IgD-negative memory B cell (primary cell): ENCODE measurements around the gene APOM. TPM values are rescaled to one million over a fixed set of nuclear protein-coding genes. Genes with fewer than 3 reads are reported as not detected.

Experiments used
- H3K27ac Mint-ChIP-seq, 3 donors: one replicate each; pipeline ENCODE4 v1.8.0; 2020 to 2022; ENCODE audit warnings: mild to moderate bottlenecking in 3 of 3, mixed read lengths in 3 of 3, moderate library complexity in 1 of 3
- H3K27me3 Mint-ChIP-seq: one replicate; pipeline ENCODE4 v1.8.0; 2021; ENCODE audit warnings: mixed read lengths
- H3K36me3 Mint-ChIP-seq: one replicate; pipeline ENCODE4 v1.8.0; 2020; ENCODE audit warnings: mild to moderate bottlenecking, mixed read lengths
- H3K4me1 Mint-ChIP-seq, 3 donors: one replicate each; pipeline ENCODE4 v1.8.0; 2020 to 2022; ENCODE audit warnings: mixed read lengths in 3 of 3, mild to moderate bottlenecking in 1 of 3
- H3K4me3 Mint-ChIP-seq, 4 donors: one replicate each; pipeline ENCODE4 v1.8.0; 2020 to 2022; ENCODE audit warnings: mild to moderate bottlenecking in 4 of 4, mixed read lengths in 4 of 4, moderate library complexity in 3 of 4
- H3K9me3 Mint-ChIP-seq, 3 donors: one replicate each; pipeline ENCODE4 v1.8.0; 2020 to 2021; ENCODE audit warnings: mixed read lengths in 3 of 3, mild to moderate bottlenecking in 1 of 3
- polyA plus RNA-seq: library from polyadenylated mRNA; unstranded; fragments of 300-500 nt; fragmentation: Illumina TruSeq; gene quantifications from one replicate; pipeline ENCODE4 v1.2.3, GENCODE V29; 2021

Gene APOM
- polyA plus RNA-seq, 1 donor from 2014 or later, result 8.5 TPM

DNA sequence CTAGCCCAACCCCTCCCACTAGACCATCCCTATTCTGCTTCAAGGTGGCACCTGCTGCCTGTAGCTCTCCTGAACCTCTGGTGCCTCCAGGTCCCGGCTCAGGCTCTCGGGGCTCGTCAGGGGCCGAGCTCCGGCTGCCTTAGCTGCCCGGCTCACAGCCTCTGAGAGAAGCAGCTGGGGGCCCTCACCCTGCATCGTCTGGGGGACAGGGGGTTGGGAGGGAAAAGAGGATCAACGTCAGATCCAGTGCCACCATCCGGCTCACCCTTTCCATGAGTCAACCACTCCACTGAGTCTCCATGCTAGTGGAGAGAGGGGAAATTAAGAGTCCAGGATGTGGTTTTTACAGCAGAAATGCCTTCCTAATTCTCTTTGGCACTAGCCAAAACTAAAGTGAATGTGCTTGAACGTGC is 16.2 kb upstream of the APOM start:
- no peaks in the 10 kb centered on the region for H3K4me1 Mint-ChIP-seq
- no peak overlapping the region for H3K4me3 Mint-ChIP-seq
- no peak overlapping the region for H3K27ac Mint-ChIP-seq
- H3K9me3 Mint-ChIP-seq, result no peaks in the 10 kb centered on the region
- H3K36me3 Mint-ChIP-seq, result no peaks in the 10 kb centered on the region
- H3K27me3 Mint-ChIP-seq, result no peaks in the 10 kb centered on the region

DNA sequence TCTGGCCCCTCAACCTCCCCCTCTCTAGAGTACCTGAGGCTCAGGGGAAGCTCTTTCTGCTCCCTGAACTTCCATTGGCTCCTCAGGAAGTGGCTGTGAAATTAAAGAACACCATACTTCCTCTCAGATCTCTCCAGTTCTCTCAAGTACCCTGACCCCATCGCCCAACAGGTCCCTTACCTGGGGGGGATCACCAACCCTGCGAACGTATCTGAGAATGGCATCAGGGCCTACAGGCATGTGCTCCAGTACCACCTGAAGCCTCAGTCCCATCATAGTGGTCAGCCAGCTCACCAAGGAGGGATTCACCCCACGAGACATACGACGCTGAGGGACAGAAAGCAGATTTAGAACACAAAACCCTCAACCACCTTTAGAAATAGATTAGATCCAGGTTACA is 15.1 kb upstream of the APOM start:
- Mint-ChIP-seq H3K27ac (no peak overlapping the region), H3K9me3 (no peaks in the 10 kb centered on the region), H3K4me1 (no peaks in the 10 kb centered on the region), H3K36me3 (peaks cover 2% of the 10 kb centered on the region), H3K27me3 (no peaks in the 10 kb centered on the region), H3K4me3 (no peak overlapping the region)

- H3K27me3 Mint-ChIP-seq, result no peaks in the 10 kb centered on the region
- no peaks in the 10 kb centered on the region for H3K9me3 Mint-ChIP-seq
- H3K4me3 Mint-ChIP-seq, result no peak overlapping the region
- H3K27ac Mint-ChIP-seq, result no peak overlapping the region
- H3K4me1 Mint-ChIP-seq, result no peaks in the 10 kb centered on the region
- H3K36me3 Mint-ChIP-seq, result peaks cover 3% of the 10 kb centered on the region
These were observed 14.3 kb upstream of the APOM start for GRCh38 chr6:31641370-31641769.

GRCh38 chr6:31642798-31643570 is 12.7 kb upstream of the APOM start:
- Mint-ChIP-seq H3K9me3 (no peaks in the 10 kb centered on the region), H3K27ac (no peak overlapping the region), H3K4me3 (no peak overlapping the region), H3K4me1 (no peaks in the 10 kb centered on the region), H3K27me3 (no peaks in the 10 kb centered on the region), H3K36me3 (peaks cover 3% of the 10 kb centered on the region)

GRCh38 chr6:31643818-31644454 is 11.8 kb upstream of the APOM start:
- Mint-ChIP-seq H3K4me1 (no peaks in the 10 kb centered on the region), H3K36me3 (peaks cover 3% of the 10 kb centered on the region), H3K27ac (no peak overlapping the region), H3K9me3 (no peaks in the 10 kb centered on the region), H3K4me3 (no peak overlapping the region), H3K27me3 (no peaks in the 10 kb centered on the region)

DNA sequence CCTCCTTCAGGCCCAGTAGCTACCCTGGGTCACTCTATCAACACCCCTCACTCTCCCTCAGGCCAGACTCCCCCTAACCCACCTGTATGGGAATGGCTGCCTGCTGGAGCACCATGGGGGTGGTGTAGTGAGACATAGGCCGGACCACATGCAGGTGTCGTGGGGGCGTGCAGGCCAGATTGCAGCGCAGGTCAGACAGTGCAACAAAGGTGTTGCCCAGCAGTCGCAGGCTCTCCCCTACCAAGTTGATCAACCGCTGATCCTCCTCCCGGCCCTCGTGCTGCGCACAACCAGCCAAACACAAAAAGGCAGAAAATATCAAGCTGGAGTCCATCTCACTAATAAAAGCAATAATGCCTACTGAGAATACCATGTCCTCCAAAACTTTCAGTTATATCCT is 10.4 kb upstream of the APOM start:
- H3K27ac Mint-ChIP-seq, result peak overlapping the region in 1 of 3 donors; percentile 72
- H3K4me1 Mint-ChIP-seq, result peaks cover 2 to 5% (median 5%) of the 10 kb centered on the region in 3 donors
- peak overlapping the region in 2 of 4 donors; percentile 19 to 70 for H3K4me3 Mint-ChIP-seq
- H3K36me3 Mint-ChIP-seq, result peaks cover 3% of the 10 kb centered on the region
- no peaks in the 10 kb centered on the region for H3K27me3 Mint-ChIP-seq
- H3K9me3 Mint-ChIP-seq, result no peaks in the 10 kb centered on the region

GRCh38 chr6:31651602-31652191 is 4.0 kb upstream of the APOM start:
- H3K36me3 Mint-ChIP-seq, result peaks cover 7% of the 10 kb centered on the region
- no peaks in the 10 kb centered on the region for H3K27me3 Mint-ChIP-seq
- H3K27ac Mint-ChIP-seq, result peak overlapping the region; percentile 98 to 100 (median 100)
- H3K9me3 Mint-ChIP-seq, result no peaks in the 10 kb centered on the region
- peaks cover 18 to 30% (median 23%) of the 10 kb centered on the region in 3 donors for H3K4me1 Mint-ChIP-seq
- peak overlapping the region; percentile 94 to 98 (median 97) for H3K4me3 Mint-ChIP-seq

DNA sequence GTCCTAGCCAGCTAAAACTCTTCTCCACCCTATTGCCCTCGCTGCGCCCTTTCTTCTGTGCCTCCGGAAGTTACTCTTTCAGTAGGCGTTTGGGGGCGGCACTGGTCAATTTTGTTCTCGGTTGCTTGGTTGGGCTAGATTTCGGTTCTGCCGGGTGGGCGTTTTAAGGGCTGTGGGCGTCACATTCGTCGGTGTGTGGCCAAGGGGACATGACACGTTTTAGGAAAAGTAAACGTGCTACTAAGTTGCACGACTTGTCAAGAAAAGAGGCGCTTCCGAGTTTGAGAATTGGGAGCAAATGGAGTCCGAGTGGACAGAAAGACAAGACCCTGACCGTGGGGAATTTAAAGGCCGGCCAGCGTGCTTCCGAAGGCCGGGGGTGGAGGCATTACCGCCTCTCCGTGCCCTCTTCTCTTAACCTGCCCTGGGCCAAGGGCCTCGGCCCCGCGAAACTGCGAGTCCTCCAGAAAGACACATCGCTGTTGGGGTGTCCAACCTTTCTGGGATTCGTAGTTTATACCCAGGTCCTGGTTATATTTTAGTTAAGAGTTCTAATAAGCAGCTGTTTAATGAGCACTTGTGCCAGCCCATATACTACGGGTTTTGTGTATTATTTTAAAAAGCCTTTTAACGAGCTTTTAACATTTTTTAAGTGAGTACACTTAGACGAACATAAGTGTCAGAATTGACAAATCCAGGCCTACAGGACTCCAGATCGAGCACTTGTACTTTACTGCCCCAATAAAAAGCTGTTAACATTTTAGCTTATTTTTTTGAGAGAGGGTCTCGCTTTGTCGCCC is 2.6 kb upstream of the APOM start:
- H3K4me3 Mint-ChIP-seq, result peak overlapping the region; percentile 94 to 98 (median 97)
- H3K36me3 Mint-ChIP-seq, result peaks cover 8% of the 10 kb centered on the region
- H3K4me1 Mint-ChIP-seq, result peaks cover 26 to 37% (median 32%) of the 10 kb centered on the region in 3 donors
- peak overlapping the region; percentile 98 to 100 (median 100) for H3K27ac Mint-ChIP-seq
- no peaks in the 10 kb centered on the region for H3K27me3 Mint-ChIP-seq
- H3K9me3 Mint-ChIP-seq, result no peaks in the 10 kb centered on the region

DNA sequence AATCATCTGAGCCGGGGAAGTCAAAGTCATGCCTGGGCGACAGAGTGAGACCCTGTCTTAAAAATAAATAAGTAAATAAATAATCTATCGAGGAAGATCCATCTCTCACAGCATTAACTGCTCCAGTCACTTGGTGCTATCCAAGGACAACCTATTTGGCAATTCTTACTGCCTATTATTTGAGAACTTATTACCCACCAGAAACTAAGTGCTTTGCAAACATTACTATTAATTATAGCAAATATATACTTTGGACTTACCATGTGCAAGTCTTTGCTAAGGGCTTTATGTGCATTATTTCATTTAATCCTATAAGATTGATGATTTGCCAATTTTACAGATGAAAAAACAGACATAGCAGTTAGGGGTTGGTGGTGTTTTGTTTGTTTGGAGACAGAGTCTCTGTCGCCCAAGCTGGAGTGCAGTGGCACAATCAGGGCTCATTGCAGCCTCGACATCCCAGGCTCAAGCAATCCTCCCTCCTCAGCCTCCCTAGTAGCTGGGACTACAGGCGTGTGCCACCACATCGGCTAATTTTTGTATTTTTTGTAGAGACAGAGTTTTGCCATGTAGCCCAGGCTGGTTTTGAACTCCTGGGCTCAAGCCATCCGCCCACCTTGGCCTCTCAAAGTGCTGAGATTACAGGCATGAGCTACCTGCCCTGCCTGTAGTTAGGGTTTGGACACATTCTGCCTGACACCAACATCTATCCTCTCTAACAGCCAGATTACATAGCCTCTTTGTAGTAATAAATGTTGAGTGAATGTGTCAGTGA is 933 bp upstream of the APOM start:
- H3K4me1 Mint-ChIP-seq, result peaks cover 38 to 43% (median 39%) of the 10 kb centered on the region in 3 donors
- H3K4me3 Mint-ChIP-seq, result peak overlapping the region in 2 of 4 donors; percentile 53 to 93
- H3K9me3 Mint-ChIP-seq, result no peaks in the 10 kb centered on the region
- H3K27me3 Mint-ChIP-seq, result no peaks in the 10 kb centered on the region
- peaks cover 9% of the 10 kb centered on the region for H3K36me3 Mint-ChIP-seq
- H3K27ac Mint-ChIP-seq, result peak overlapping the region in 2 of 3 donors; percentile 77 to 78

DNA sequence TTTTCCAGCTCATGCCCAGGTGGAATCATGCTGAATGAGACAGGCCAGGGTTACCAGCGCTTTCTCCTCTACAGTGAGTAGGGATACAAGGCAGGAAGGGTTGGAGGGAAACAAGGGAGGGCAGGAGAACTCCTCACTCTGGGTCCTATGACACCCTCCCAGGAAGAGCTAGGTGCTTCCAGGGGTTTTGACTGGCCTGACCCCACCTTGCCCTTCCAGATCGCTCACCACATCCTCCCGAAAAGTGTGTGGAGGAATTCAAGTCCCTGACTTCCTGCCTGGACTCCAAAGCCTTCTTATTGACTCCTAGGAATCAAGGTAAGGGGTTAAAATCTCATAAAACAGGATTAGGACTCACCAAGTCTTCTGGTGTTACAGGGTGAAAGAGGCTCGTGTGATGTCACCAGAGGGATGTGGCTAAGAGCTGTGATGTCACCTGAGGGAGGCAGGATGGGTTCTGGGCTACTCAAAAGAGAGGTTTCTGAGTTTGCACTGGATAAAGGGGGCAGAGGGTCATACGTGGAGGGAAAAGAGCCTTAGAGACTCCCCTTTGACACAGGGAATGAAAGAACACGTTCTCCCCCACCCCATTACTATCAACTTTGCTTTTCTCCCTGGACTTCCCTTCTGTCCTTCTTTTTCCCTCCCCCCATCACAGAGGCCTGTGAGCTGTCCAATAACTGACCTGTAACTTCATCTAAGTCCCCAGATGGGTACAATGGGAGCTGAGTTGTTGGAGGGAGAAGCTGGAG is 1.9 kb downstream of the APOM start:
- Mint-ChIP-seq H3K4me1 (peaks cover 30 to 44% (median 36%) of the 10 kb centered on the region in 3 donors), H3K27ac (peak overlapping the region in 1 of 3 donors; percentile 78), H3K9me3 (no peaks in the 10 kb centered on the region), H3K36me3 (peaks cover 6% of the 10 kb centered on the region), H3K4me3 (peak overlapping the region in 3 of 4 donors; percentile 74 to 93 (median 84)), H3K27me3 (no peaks in the 10 kb centered on the region)

- no peaks in the 10 kb centered on the region for H3K9me3 Mint-ChIP-seq
- peaks cover 6% of the 10 kb centered on the region for H3K36me3 Mint-ChIP-seq
- H3K27me3 Mint-ChIP-seq, result no peaks in the 10 kb centered on the region
- peak overlapping the region; percentile 44 to 93 (median 74) for H3K4me3 Mint-ChIP-seq
- H3K27ac Mint-ChIP-seq, result peak overlapping the region in 1 of 3 donors; percentile 59
- H3K4me1 Mint-ChIP-seq, result peaks cover 26 to 42% (median 35%) of the 10 kb centered on the region in 3 donors
These were observed 2.5 kb downstream of the APOM start for GRCh38 chr6:31658158-31658688.

DNA sequence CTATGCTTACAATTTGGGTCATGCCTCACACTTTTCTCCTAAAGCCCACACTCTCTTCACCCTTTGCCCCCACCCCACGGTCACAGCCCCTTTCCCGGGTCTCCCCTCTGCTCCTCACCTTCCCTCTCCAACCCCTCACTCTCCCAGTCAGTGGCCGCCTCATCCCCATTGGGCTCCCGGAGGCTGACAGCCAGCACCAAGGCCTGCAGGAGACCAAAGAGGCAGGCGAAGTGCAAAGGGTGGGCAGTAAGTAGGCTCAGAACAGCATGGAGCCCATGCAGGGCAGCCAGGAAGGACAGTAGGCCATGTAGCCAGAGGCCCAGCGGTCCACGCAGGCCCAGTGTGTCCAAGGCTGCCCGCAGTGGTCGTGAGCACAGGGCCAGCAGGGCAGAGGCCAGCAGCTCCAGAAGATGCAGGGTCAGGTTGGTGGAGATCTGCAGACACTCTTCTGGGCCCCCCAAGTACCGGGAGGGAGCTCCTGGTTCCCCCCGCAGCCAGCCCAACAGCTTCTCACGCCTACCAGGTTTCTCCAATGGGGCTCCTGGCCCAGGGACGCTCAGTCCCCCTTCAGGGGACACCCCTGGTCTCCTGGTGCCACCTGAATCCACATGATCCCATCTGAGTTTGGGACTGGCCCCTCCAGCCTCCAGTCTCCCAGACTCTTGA is 3.4 kb downstream of the APOM start:
- Mint-ChIP-seq H3K36me3 (peaks cover 6% of the 10 kb centered on the region), H3K9me3 (no peaks in the 10 kb centered on the region), H3K4me3 (peak overlapping the region; percentile 70 to 96 (median 92)), H3K27ac (peak overlapping the region; percentile 16 to 90 (median 84)), H3K27me3 (no peaks in the 10 kb centered on the region), H3K4me1 (peaks cover 30 to 51% (median 44%) of the 10 kb centered on the region in 3 donors)
